ENCODE data around the gene PCDH19. TPM values are rescaled to one million over a fixed set of nuclear protein-coding genes. Genes with fewer than 3 reads are reported as not detected.
A peak's percentile ranks its signal among the peaks of the same experiment; 100 is the strongest.

The PCDH19 gene
- polyA plus RNA-seq, 1 donor from 2014 or later, result 8.2 TPM

DNA sequence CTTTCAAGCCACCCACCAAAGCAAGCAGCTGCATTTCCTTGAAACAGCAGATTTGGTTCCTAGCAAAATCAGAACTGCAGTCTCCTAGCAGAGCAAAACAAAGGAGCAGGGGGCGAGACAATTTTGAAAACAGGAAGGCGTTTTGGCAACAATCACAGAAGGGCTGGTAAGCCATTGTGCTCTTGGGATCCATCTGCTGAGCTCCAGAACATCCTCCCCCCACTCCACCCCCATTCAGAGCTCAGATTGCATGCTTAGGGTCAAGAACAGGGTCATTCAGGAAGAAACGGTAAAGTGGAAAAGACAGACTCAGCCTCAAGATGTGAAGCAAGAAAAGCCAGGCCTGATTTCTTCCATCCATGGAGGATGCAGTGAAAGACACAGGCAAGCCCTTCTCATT, 7.6 kb upstream of the PCDH19 start:
- Histone ChIP-seq H3K27me3 (ENCODE audit: insufficient read depth, low read depth, low read length) (no peaks in the 10 kb centered on the region), H3F3A (ENCODE audit: insufficient read depth, low read length, poor library complexity, severe bottlenecking) (no peaks in the 10 kb centered on the region), H3K4me2 (ENCODE audit: low read length) (no peak overlapping the region), H3K9me3 (ENCODE audit: low read length) (no peaks in the 10 kb centered on the region), H4K20me1 (ENCODE audit: insufficient read depth) (no peaks in the 10 kb centered on the region), H3K9me2 (ENCODE audit: insufficient read depth, low read length) (no peaks in the 10 kb centered on the region), H3K27ac (ENCODE audit: low read length) (no peak overlapping the region), H3K9ac (ENCODE audit: low read length) (no peak overlapping the region), H3K4me3 (ENCODE audit: low read length) (no peak overlapping the region), H2AFZ (ENCODE audit: low read depth, low read length) (no peak overlapping the region), H3K79me2 (replicated peaks; ENCODE audit: insufficient read depth, low read length) (no peaks in the 10 kb centered on the region), H3K36me3 (ENCODE audit: insufficient read depth, low read length) (no peaks in the 10 kb centered on the region)
- TF ChIP-seq SMC3 (conservative IDR thresholded peaks at IDR 0.05; ENCODE audit: poor library complexity), result no peak
- TF ChIP-seq RAD21 (conservative IDR thresholded peaks at IDR 0.05), result no peak
- TF ChIP-seq POLR2AphosphoS5 (IDR thresholded peaks at IDR 0.05), result no peak
- TF ChIP-seq, protein P1, sequence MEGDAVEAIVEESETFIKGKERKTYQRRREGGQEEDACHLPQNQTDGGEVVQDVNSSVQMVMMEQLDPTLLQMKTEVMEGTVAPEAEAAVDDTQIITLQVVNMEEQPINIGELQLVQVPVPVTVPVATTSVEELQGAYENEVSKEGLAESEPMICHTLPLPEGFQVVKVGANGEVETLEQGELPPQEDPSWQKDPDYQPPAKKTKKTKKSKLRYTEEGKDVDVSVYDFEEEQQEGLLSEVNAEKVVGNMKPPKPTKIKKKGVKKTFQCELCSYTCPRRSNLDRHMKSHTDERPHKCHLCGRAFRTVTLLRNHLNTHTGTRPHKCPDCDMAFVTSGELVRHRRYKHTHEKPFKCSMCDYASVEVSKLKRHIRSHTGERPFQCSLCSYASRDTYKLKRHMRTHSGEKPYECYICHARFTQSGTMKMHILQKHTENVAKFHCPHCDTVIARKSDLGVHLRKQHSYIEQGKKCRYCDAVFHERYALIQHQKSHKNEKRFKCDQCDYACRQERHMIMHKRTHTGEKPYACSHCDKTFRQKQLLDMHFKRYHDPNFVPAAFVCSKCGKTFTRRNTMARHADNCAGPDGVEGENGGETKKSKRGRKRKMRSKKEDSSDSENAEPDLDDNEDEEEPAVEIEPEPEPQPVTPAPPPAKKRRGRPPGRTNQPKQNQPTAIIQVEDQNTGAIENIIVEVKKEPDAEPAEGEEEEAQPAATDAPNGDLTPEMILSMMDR (IDR thresholded peaks at IDR 0.05; ENCODE audit: poor library complexity, severe bottlenecking), result no peak
- TF ChIP-seq EP300 (conservative IDR thresholded peaks at IDR 0.05; ENCODE audit: poor library complexity, severe bottlenecking), result no peak
- TF ChIP-seq MXI1 (conservative IDR thresholded peaks at IDR 0.05; ENCODE audit: poor library complexity, severe bottlenecking), result no peak
- TF ChIP-seq, protein P2, sequence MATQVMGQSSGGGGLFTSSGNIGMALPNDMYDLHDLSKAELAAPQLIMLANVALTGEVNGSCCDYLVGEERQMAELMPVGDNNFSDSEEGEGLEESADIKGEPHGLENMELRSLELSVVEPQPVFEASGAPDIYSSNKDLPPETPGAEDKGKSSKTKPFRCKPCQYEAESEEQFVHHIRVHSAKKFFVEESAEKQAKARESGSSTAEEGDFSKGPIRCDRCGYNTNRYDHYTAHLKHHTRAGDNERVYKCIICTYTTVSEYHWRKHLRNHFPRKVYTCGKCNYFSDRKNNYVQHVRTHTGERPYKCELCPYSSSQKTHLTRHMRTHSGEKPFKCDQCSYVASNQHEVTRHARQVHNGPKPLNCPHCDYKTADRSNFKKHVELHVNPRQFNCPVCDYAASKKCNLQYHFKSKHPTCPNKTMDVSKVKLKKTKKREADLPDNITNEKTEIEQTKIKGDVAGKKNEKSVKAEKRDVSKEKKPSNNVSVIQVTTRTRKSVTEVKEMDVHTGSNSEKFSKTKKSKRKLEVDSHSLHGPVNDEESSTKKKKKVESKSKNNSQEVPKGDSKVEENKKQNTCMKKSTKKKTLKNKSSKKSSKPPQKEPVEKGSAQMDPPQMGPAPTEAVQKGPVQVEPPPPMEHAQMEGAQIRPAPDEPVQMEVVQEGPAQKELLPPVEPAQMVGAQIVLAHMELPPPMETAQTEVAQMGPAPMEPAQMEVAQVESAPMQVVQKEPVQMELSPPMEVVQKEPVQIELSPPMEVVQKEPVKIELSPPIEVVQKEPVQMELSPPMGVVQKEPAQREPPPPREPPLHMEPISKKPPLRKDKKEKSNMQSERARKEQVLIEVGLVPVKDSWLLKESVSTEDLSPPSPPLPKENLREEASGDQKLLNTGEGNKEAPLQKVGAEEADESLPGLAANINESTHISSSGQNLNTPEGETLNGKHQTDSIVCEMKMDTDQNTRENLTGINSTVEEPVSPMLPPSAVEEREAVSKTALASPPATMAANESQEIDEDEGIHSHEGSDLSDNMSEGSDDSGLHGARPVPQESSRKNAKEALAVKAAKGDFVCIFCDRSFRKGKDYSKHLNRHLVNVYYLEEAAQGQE (IDR thresholded peaks at IDR 0.05; ENCODE audit: borderline replicate concordance), result no peak
- no peak for TF ChIP-seq TAF1 (IDR thresholded peaks at IDR 0.05; ENCODE audit: low read depth)
- no peak for TF ChIP-seq EZH2 (IDR thresholded peaks at IDR 0.05; ENCODE audit: borderline replicate concordance, insufficient read depth, low read length, poor library complexity, severe bottlenecking)

DNA sequence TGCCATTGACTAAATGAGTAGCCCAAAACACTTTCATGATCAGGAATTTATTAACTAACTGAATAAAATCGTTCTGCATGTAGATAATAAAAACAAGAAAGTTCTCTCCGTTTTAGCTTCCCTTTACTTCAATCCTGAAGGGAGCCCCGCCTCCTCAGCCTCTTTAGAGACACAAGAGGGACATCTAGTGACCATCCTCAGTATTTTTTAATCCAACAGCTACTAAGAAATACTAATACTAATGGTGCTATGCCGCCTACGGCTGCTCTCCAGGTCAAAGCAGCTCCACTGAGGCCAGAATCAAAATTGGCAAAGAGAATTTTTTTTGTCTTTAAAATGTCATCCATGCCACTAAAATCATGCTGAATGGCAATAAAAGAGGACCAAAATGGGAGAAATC, 3.2 kb upstream of the PCDH19 start:
- Histone ChIP-seq H3K4me2 (ENCODE audit: low read length) (no peak overlapping the region), H2AFZ (ENCODE audit: low read depth, low read length) (no peak overlapping the region), H3F3A (ENCODE audit: insufficient read depth, low read length, poor library complexity, severe bottlenecking) (no peaks in the 10 kb centered on the region), H3K9ac (ENCODE audit: low read length) (no peak overlapping the region), H4K20me1 (ENCODE audit: insufficient read depth) (no peaks in the 10 kb centered on the region), H3K27ac (ENCODE audit: low read length) (no peak overlapping the region), H3K79me2 (replicated peaks; ENCODE audit: insufficient read depth, low read length) (no peaks in the 10 kb centered on the region), H3K36me3 (ENCODE audit: insufficient read depth, low read length) (no peaks in the 10 kb centered on the region), H3K27me3 (ENCODE audit: insufficient read depth, low read depth, low read length) (peaks cover 12% of the 10 kb centered on the region), H3K4me3 (ENCODE audit: low read length) (no peak overlapping the region), H3K9me3 (ENCODE audit: low read length) (no peaks in the 10 kb centered on the region), H3K9me2 (ENCODE audit: insufficient read depth, low read length) (no peaks in the 10 kb centered on the region)
- peak; percentile 81 for TF ChIP-seq RAD21 (conservative IDR thresholded peaks at IDR 0.05)
- TF ChIP-seq, protein P2 (IDR thresholded peaks at IDR 0.05; ENCODE audit: borderline replicate concordance), result no peak
- no peak for TF ChIP-seq EP300 (conservative IDR thresholded peaks at IDR 0.05; ENCODE audit: poor library complexity, severe bottlenecking)
- TF ChIP-seq SMC3 (conservative IDR thresholded peaks at IDR 0.05; ENCODE audit: poor library complexity), result peak; percentile 68
- TF ChIP-seq EZH2 (IDR thresholded peaks at IDR 0.05; ENCODE audit: borderline replicate concordance, insufficient read depth, low read length, poor library complexity, severe bottlenecking), result no peak
- TF ChIP-seq, protein P1 (IDR thresholded peaks at IDR 0.05; ENCODE audit: poor library complexity, severe bottlenecking), result peak; percentile 73
- no peak for TF ChIP-seq TAF1 (IDR thresholded peaks at IDR 0.05; ENCODE audit: low read depth)
- no peak for TF ChIP-seq MXI1 (conservative IDR thresholded peaks at IDR 0.05; ENCODE audit: poor library complexity, severe bottlenecking)
- no peak for TF ChIP-seq POLR2AphosphoS5 (IDR thresholded peaks at IDR 0.05)

Measured in neural cell (in vitro differentiated cells).